PC-3 (cell line): ENCODE data around the gene ZNF800.
"Not testable (repeated sequence)": the region's sequence is repeated elsewhere in the genome, so short reads cannot be mapped to it uniquely, and the experiment has no call there.

Experiments
- EZH2 ChIP-seq: fragments of 300-600 bp; sonication (generic); IDR thresholded peaks from one replicate; pipeline ENCODE4 v1.6.1; 2017; ENCODE audit warnings: antibody characterized with exemption, mild to moderate bottlenecking, low read length; ENCODE audit not compliant: unreplicated experiment
- EZH2phosphoT487 ChIP-seq: fragments of 300-600 bp; sonication (generic); IDR thresholded peaks from 2 replicates; pipeline ENCODE4 v1.6.1; 2018; ENCODE audit warnings: mild to moderate bottlenecking, antibody characterized with exemption, low read length, borderline replicate concordance
- TF ChIP-seq, protein P1 (sequence below): fragments of 300-600 bp; sonication (generic); conservative IDR thresholded peaks from 2 replicates; pipeline ENCODE4 v1.5.1; 2017; ENCODE audit warnings: antibody characterized with exemption, low read depth, mild to moderate bottlenecking, low read length

DNA sequence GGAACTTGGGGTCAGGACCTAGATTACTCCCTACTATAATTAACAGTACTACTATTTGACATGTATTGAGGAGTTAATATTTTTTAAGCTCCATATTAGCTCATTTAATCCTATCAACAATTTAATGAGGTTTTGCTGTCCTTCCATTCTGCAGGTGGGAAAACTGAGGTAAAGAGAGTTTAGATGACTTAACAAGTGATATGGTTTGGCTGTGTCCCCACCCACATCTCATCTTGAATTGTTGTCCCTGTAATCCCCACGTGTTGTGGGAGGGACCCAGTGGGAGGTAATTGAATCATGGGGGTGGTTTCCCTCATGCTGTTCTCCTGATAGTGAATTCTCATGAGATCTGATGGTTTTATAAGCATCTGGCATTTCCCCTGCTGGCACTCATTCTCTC is 2.6 kb upstream of the ZNF800 start:
- TF ChIP-seq, protein P1, sequence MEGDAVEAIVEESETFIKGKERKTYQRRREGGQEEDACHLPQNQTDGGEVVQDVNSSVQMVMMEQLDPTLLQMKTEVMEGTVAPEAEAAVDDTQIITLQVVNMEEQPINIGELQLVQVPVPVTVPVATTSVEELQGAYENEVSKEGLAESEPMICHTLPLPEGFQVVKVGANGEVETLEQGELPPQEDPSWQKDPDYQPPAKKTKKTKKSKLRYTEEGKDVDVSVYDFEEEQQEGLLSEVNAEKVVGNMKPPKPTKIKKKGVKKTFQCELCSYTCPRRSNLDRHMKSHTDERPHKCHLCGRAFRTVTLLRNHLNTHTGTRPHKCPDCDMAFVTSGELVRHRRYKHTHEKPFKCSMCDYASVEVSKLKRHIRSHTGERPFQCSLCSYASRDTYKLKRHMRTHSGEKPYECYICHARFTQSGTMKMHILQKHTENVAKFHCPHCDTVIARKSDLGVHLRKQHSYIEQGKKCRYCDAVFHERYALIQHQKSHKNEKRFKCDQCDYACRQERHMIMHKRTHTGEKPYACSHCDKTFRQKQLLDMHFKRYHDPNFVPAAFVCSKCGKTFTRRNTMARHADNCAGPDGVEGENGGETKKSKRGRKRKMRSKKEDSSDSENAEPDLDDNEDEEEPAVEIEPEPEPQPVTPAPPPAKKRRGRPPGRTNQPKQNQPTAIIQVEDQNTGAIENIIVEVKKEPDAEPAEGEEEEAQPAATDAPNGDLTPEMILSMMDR, result not testable (repeated sequence)
- not testable (repeated sequence) for TF ChIP-seq EZH2phosphoT487, EZH2
